HT1080 (cell line): ENCODE results near the gene CYP17A1. TPM values are rescaled to one million over a fixed set of nuclear protein-coding genes. Genes with fewer than 3 reads are reported as not detected.

Experiments
- DNase-seq: peaks from one replicate; pipeline ENCODE4 v3.0.0-alpha.2; 2015; ENCODE audit warnings: low read depth
- total RNA-seq: library from RNA; depleted of rRNA; stranded (reverse); fragments of >200 nt; shearing (Covaris generic); gene quantifications from 2 replicates; pipeline ENCODE4 v1.2.3, GENCODE V29; 2014

Gene CYP17A1
- total RNA-seq, 1 experiment from 2014 or later: not detected

GRCh38 chr10:102808380-102808779, 28.8 kb downstream of the CYP17A1 start:
- no peak for DNase-seq

- no peak for DNase-seq
Observed at GRCh38 chr10:102804382-102805055, 32.7 kb downstream of the CYP17A1 start.

GRCh38 chr10:102802920-102803534, 34.2 kb downstream of the CYP17A1 start:
- peak; percentile 85 for DNase-seq

GRCh38 chr10:102801978-102802377, 35.2 kb downstream of the CYP17A1 start:
- no peak for DNase-seq

GRCh38 chr10:102801496-102801895, 35.7 kb downstream of the CYP17A1 start:
- no peak for DNase-seq

GRCh38 chr10:102800611-102801335, 36.4 kb downstream of the CYP17A1 start:
- DNase-seq: no peak

- no peak for DNase-seq
Observed at GRCh38 chr10:102799691-102800471, 37.3 kb downstream of the CYP17A1 start.

GRCh38 chr10:102796407-102797176, 40.6 kb downstream of the CYP17A1 start:
- no peak for DNase-seq

- DNase-seq: no peak
Observed at GRCh38 chr10:102795453-102796406, 41.5 kb downstream of the CYP17A1 start.

GRCh38 chr10:102791754-102792395, 45.3 kb downstream of the CYP17A1 start:
- DNase-seq: no peak

GRCh38 chr10:102785818-102786217, 51.4 kb downstream of the CYP17A1 start:
- no peak for DNase-seq

GRCh38 chr10:102783568-102783967, 53.6 kb downstream of the CYP17A1 start:
- DNase-seq: no peak

GRCh38 chr10:102782673-102783551, 54.3 kb downstream of the CYP17A1 start:
- DNase-seq: no peak

GRCh38 chr10:102781921-102782557, 55.2 kb downstream of the CYP17A1 start:
- DNase-seq: peak; percentile 46

- no peak for DNase-seq
Observed at GRCh38 chr10:102781090-102781920, 55.9 kb downstream of the CYP17A1 start.
